GM21723 (cell line): Measurements from ENCODE around the gene TOB2.
"Not testable (repeated sequence)": the region's sequence is repeated elsewhere in the genome, so short reads cannot be mapped to it uniquely, and the experiment has no call there.

Source experiments
- ATAC-seq: cut with Tn5 transposase; IDR thresholded peaks from one replicate; pipeline ENCODE4 v1.9.1; 2021; ENCODE audit warnings: mild to moderate bottlenecking, moderate library complexity; ENCODE audit not compliant: unreplicated experiment

TOB2 gene

DNA sequence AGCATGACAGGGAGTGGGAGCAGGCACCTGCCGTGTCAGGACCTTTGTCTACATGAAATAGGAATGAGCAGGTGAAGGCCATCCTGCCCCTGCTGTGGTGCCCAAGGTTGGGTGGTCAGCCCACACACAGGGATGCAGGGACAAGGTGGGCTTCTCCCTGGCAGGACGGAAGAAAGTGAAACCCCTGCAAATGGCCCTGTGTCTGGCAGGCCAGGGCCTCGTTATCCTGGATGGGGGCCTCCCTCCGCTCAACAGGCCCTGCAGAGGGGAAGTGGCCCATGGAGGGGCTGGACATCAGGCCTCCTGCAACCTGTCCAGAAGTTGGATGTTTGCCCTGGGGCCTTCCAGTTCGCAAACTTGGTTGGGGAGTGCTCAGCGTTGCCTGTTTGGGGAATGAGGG, 14.9 kb downstream of the TOB2 start:
- no peak for ATAC-seq

- no peak for ATAC-seq
Measured at GRCh38 chr22:41429951-41430332, 16.7 kb downstream of the TOB2 start.

GRCh38 chr22:41429232-41429950, 17.2 kb downstream of the TOB2 start:
- ATAC-seq: no peak

- no peak for ATAC-seq
Measured at GRCh38 chr22:41425660-41426365, 20.8 kb downstream of the TOB2 start.

GRCh38 chr22:41418717-41419116, 27.9 kb downstream of the TOB2 start:
- no peak for ATAC-seq

DNA sequence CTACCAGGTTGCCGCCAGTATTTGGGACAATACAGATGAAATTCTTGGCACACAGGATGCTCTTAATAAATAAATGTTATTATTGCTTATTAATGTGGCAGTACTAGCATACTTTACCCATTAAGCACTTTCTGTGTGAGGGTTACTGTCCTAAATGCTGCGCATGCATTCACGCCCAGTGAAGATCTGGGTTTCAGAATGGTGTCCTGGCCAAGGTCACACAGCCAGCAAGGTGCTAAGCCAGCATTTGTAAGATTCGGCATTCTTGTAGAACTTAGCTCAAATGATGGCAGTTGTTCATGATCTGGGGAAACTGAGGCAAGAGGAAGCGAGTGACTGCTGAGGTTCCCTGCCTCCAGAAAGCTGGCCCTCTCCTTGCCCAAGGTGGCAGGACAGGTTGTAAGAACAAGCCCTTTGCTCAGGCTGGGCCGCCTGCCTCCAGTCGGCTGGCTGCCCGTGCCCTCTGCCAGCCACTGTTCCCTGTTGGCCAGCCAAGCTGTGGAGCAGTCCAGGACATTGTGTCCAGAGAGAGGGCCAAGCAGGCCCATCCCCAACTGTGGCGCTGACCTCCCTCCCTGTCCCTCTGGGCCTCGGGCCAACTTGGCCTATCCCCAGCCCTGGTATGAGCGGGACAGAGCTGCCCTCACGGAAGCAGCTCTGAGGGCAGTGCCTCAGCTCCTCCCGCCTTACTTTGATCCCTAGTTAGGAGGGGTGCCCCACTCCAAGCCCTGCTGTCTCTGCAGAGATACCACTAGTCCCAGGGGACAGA, 28.8 kb downstream of the TOB2 start:
- no peak for ATAC-seq

DNA sequence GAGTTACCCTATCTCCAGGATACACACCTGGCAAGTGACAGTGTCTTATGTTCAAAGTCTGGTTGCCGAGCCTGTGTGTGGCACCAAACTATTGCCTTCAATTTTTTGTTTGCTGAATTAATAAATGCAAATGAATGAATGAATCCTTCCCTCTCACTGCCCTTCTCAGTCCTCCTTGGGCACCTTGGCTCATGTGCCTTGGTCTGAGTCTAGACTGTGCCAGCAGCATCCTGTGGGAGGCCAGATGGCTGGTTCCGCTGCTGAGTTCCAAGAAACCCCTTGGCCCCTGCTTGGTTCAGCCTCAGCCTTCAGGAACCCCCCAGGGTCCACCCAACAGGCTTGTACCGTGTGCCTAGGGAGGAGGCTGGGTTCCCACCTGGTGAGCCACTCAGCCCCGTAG, 31.0 kb downstream of the TOB2 start:
- ATAC-seq: no peak

GRCh38 chr22:41411021-41411851, 35.4 kb downstream of the TOB2 start:
- ATAC-seq: no peak

DNA sequence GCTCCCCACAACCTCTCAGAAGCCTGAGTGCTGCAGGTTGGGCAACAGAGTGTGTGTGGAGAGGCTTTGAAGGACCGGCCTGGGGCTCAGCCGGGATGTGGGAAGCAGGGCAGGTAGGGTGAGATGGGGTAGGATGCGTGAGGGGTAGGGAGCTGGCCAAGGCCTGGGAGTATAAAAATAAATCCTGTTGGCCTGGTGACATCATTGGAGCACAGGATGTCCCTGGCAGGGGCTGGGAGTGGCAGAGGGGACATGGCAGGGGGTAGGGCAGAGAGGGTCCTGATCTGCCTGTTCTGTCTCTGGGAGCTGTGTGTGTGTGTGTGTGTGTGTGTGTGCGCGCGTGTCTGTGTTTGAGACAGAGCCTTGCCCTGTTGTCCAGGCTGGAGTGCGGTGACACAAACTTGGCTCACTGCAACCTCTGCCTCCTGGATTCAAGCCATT, 36.3 kb downstream of the TOB2 start:
- ATAC-seq: no peak

DNA sequence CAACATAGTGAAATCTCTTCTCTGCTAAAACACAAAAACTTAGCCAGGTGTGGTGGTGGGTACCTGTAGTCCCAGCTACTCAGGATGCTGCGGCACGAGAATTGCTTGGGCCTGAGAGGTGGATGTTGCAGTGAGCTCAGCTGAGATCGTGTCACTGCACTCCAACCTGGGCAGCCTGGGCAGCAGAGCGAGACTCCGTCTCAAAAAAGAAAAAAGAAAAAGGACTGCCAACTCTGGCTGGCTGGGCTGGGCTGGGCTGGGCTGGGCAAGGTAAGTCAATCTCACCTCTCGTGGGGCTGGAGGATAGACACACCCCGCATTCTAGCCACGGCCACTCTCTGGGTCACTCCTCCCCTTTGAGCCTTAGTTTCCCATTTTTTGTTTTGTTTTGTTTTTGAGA, 37.9 kb downstream of the TOB2 start:
- ATAC-seq: no peak

GRCh38 chr22:41407433-41407832, 39.2 kb downstream of the TOB2 start:
- no peak for ATAC-seq

GRCh38 chr22:41406410-41406809, 40.2 kb downstream of the TOB2 start:
- ATAC-seq: no peak

GRCh38 chr22:41405588-41405987, 41.0 kb downstream of the TOB2 start:
- no peak for ATAC-seq

GRCh38 chr22:41403532-41404318, 42.9 kb downstream of the TOB2 start:
- peak; percentile 61 for ATAC-seq

DNA sequence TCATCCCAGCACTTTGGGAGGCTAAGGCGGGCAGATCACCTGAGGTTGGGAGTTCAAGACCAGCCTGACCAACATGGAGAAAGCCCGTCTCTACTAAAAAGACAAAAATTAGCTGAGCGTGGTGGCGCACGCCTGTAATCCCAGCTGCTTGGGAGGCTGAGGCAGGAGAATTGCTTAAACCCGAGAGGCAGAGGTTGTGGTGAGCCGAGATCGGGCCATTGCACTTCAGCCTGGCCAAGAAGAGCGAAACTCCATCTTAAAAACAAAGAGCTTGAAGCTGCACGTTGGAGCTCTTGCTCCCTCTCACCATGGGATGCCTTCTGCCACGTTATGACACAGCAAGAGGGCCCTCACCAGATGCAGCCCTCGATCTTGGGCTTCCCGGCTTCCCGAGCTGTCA, 43.8 kb downstream of the TOB2 start:
- not testable (repeated sequence) for ATAC-seq

DNA sequence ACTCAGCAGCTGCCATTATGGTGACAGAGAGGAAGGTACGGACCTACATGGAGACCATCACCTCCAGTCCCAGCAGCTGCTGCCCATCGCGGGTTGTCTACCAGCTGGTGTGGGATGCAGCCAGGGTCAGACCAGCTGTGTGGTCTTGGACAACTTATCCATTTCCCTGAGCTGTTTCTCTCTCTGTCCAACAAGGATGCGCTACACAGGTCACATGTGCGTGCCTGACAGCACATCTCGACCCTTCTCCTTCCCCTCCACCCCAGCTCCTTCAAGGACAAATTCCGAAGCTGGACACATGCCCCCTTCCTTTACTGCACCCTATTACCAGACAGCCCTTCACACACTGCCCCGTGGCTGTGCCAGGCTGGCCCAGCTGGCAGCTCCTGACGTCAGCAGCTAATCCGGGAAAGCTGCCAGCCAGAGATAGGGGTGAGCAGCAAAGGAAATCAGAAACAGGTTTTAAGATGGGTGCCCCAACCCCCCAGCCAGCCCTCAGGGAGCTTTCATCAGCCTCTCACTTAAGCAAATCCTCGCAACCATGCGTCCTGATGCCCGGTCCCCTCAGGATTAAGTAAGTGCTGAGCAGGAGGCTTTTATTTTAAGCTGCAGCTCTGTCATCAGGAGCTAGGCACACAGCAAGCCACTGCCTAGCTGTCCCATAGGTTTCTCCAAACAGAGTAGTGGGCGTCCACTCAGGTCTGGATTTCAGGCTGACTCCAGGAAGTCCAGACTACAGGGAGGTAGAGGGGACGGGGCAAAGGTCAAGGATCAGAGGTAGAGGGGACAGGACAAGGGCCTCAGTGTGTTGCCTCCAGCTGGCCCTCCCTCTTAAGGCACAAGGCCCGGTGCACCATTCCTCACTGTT, 44.6 kb downstream of the TOB2 start:
- ATAC-seq: no peak

- no peak for ATAC-seq
Measured at GRCh38 chr22:41398921-41399320, 47.7 kb downstream of the TOB2 start.

DNA sequence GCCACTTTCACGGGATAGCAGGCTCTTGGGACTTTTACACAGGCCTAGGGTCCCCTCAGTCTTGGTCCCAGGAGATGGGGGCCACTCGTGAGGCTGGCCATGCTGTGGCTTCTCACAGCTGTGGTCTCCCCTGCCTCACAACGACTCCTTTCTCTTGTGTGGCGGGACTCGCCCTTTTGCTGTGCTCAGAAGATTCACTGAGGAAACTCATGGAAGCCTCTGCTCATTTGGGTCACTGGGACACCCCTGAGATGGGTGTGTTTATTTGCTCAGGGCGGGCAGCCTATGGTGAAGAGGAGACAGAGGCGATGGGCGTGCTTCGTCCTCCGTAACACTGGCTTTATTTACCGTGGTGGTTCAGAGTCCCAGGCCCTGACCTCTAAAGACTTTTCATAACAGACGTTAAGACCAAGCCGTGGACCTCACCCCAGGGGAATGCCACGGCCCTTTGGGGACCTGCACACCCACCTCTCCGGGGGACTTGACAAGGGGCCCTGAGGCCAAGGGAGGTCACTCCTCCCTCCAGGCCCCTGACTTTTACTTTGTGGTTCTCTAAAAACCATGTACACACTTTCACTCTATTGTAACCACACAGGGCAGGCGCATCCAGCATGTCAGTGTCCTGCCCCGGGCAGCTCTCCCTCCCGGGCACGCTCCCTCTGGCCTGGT, 49.3 kb downstream of the TOB2 start:
- no peak for ATAC-seq
